GM21529 (cell line): Measurements from ENCODE around the gene S1PR3.

Experiments used
- ATAC-seq: cut with Tn5 transposase; IDR thresholded peaks from one replicate; pipeline ENCODE4 v1.9.1; 2021; ENCODE audit not compliant: unreplicated experiment

The S1PR3 gene

DNA sequence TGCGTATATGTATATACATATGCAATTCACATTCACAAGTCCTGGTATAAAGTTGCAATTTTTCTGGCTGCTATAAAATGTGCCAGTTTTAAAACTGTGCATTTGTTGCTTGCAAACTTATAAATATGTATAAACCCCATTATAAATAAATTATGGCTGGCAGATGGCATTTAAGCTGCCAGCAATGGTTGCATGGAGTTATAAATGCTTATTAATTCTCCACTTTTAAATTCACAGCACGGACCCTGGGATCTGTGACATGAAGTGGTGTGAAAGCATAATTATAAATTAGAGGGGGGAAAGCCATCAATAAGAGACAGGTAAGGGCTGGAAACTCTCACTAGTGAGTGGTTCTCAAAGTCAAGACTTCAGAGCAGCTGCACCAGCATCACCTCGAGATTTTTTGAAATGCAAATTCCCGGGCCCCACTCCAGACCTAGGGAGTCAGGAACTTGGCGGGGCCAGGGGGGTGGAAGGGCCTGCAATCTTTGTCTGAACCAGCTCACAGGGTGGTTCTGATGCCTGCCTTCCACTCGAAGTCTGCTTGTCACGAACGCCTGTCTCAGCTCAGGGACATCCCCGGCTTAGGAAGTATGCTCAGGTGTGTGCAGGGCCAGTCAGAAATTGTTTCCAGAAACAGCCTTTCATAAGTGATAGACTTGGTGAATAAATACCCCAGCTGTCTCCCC, 16.9 kb downstream of the S1PR3 start:
- no peak for ATAC-seq

DNA sequence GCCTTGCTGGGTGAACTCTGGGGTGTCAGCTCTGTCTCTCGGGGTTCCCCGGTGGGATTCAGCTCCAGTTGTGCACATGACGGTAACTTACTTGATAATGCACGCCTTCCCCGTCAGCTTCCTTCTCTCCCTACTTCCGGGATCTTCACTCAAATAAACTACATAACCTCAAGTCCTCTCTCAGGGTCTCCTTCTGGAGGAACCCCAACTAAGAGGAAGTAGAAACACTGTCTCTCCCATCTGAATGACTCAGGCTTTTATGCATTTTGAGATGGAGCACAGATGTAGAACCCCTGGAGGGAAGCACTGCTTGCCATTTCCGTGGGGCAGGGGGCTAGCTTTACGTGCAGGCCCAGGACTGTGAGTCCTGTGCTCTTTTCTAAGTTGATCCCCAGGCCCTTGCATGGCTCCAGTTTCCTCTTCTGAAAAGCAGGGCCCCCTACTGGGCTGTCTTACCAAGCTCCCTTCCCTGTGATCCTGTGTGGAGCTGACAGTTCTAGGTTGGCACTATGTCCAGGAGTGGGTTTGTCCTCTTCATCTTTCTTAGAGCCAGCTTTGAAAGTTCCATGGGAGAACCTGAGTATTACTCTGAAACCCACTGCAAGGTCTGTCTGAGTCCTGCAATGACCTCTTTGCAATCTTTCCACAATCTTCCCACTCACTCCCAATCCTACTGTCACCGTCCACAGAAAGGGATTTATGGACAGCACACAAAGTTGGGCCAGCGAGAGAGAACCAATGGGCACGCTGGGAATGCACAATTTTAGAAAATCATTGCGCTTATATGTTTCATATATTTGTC, 17.7 kb downstream of the S1PR3 start:
- no peak for ATAC-seq

DNA sequence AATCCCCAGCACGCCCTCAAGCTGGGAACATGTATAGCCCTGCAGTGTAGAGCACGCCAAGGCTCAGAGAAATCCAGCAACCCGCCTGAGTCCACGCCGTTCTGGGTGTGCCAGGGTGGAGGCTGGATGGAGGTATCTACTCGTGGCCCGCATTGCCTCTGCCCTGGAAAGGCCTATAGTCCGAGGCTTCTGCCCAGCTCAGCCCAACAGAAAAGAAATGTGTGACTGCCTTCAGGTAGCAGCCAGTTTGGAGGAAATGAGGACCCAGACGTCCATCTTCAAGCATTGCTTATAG, 18.2 kb downstream of the S1PR3 start:
- no peak for ATAC-seq

DNA sequence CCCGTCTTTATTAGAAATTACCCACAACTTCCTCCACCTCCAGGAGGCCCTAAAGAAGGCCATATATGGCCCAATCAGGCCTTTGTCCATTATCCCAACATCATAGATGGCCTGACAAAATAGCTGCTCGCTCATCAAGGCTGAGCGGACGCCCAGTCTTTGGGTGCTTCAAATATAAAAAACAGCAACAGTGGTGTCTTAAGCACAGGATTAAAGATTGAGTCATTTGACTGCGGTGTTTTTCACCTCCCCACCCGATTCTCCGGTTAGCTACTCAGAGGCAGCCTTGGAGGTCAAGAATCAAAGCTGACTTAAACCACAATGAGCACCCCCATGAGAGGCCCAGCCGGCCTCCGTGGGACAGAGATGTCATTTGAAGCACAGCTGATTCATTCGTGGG, 18.8 kb downstream of the S1PR3 start:
- ATAC-seq = no peak

DNA sequence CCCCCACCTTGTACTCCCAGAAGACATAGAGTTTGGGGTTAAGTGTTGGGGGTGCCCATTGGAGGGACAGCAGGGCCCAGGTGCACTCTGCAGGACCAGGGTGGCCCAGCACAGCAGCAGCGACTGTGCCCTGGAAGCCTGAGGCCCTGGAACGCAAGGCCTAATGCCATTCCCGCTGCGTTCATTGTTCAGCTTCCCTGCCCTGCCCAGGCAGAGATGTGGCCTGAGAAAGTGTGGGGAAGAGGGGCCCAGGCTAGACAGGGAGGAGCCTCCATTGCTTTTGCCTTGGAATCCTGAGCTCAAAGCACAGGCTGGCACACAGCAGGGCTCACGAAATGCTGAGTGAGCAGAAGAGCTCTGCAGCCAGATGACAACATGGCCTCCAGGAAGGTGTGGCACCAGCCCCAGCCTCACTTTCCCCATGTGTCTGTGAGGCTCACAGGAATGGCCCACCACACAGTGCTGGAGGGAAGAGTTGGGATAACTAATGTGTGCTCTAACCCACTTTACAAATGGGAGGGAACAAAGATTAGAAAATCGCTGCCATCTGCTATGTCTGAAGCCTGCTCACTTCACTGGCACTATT, 19.4 kb downstream of the S1PR3 start:
- no peak for ATAC-seq

DNA sequence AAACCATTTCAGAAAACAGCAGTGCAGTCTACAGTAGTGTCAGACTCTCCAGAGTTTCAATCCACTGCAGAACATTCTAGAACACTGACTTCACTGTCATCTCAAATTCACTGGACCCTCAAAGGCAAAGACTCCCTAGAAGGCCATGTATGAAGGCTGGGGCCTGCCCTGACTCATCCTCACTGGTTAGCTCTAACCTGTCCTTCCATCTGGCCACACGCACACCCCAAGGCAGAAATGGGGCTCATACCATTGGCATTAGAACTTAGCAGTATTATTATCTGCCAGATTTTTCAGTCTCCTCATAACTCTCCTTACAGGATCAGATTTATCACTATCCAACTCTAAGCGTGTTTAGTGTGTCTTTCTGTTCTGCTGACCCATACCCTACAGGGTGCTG, 20.4 kb downstream of the S1PR3 start:
- ATAC-seq = no peak

DNA sequence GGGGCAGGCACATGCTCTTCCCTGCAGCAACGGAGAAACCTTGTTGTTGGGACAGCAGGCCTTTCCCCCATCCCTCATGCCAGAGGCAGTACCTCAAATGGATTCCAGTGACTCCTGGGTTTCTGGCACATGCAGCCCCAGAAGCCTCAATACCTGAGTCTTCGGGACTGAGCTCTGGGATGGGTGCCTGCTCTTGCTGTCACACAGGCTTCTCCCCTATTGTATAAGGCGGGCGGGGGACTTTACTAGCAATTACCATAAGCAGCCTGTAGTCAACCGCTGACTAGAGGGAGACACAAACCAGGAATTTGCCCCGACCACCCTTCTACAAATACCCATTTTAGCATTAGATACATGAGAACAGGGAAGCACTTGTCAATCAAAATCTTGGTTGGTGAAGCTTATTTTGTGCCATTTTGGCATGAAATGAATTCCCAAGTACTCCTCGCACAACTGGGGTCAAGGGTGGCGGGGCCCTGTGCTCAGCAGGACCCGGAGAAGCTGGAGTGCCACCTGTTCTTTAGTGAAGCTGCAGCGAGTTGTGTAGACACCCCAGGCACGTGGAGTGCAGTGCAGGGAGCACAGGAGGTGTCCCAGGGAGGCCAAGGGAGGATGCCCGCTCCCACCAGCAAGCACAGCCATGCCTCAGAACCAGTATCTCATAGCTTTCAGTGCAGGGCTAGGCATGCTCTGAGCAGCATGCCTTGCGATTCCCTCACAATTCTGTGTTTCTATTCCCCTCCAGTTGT, 21.2 kb downstream of the S1PR3 start:
- no peak for ATAC-seq

DNA sequence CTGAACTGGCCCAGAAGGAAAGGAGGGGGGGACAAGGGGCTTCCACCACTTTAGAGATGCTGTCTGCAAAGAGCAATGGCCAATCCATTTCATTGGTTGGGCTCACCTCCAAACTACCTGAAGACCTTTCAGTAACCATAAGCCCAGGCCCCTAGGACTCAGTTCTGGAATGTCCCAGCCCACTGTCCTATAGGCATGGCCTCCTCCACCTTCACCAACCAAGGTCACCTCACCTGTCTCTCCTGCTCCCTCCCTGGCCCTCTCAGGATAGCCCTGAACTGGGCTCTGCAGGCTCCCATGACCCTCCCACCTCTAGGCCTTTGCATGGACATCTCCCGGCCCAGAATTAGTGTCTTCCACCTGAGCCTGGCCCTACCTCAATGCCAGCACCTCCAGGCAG, 22.4 kb downstream of the S1PR3 start:
- ATAC-seq = no peak

DNA sequence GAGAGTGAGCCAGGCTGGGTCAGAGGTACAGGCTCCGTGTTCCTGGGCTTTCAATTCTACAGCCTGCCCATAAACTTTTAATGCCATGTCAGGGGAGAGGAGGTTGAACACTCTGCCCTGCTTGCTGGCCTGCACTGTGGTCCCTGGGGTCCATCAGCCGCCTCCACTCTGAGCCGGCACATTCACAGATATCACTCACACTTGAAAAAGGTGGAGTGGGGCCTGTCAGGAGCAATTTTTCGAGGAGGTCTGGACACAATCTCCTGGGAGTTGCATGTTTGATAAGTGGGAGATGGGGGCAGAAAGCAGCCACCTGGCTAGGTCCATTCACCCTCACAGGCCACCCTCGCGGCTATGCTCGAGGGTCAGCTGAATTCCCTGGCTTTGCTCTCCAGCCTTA, 22.9 kb downstream of the S1PR3 start:
- no peak for ATAC-seq

DNA sequence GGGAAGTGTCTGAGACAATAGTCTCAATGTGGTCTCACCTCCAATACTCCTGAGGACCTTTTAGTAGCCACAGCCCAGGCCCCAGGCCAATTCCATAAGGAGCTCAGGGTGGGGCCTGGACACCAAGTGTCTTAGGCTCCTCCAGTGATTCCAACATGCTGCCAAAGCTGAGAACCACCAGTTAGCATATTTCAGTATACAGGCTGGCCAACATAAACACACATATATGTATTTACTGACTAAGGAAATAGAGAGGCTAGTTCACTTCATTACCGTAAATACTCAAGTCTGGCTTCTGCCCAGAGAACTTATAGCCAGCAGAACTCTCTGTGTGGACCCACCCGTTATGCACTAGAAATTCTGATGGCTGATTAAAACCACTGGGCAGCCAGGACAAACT, 24.1 kb downstream of the S1PR3 start:
- no peak for ATAC-seq

DNA sequence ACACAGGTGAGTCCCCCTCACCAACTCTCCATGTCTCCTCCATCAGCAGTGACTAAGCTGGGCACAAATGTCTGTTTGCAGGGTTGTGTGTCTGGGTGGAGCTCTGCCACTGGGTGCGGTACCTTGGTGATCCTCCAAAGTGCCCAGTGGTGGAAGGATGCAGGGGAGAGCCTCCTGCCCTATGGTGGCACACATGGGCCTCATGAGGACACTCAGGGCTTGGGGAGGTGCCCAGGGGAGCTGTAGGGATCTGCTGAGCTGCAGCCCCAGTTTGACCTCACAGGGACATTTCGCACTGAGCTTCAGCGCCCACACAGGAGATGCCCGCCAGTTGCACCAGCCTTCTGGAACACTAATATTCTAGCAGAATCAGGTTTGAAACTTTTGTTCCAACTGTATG, 29.5 kb downstream of the S1PR3 start:
- ATAC-seq = no peak

DNA sequence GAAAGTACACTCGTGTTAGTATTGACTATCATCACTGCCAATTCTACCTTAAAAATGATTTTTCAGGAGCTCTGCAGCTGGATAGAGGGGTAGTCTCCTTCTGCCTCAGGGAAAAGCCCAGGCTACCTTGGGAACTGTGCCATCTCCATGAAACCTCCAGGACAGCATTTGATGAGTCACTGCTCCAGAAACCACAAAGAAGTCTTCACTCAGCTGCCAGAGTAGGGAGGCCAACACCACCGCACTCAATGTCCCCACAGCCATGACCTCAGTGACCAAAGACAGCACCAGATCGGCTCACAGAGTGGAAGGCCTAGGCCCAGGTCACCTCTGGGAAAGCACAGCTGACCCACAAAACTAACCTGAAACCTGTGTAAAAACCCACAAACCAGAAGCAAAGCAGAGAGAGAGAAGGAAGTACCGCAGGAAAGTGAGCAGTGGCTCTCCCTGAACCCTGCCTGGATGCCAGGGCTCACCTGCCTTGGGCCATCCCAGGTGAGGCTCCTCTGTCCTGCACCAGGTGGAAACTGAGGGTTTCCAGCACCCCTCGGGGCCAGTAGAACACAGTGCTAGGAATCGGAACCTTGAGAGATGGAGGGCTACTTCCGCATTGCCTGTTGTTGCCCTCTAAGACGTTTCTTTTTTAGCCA, 30.0 kb downstream of the S1PR3 start:
- no peak for ATAC-seq

DNA sequence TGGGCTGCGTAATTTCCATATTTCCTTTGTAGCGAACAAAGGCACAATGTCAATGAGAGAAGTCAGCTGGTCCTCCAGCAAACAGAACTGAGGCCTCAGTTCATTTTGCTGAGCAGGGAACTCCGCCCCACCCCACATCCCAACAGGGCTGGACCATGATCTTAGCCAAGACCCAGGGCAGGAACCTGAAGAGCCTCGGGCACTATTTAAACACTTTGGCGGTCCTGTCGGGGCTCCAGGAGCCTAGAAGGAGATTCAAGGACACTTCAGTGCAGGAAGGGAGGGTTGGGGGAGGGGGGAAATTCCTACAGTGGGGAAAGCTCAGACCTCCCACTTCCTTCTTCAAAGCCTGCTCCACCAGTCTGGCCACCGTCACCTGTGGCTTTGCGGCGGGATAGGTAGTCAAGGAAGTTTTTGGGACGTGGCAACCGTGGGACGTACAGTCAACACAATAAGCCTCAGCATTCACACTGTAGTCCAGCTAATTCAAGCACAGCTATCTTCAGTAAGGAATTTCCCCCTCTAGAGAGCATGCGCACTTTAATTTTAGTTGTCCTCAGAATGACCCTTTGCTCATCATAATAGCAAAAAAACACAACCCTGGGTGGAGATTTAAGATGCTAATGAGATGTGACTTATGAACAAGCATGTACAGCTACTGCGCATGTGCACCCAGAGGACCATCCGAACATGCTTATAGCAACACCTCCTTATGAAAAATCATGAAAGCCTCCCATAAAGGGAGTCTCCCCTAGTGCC, 30.9 kb downstream of the S1PR3 start:
- no peak for ATAC-seq

DNA sequence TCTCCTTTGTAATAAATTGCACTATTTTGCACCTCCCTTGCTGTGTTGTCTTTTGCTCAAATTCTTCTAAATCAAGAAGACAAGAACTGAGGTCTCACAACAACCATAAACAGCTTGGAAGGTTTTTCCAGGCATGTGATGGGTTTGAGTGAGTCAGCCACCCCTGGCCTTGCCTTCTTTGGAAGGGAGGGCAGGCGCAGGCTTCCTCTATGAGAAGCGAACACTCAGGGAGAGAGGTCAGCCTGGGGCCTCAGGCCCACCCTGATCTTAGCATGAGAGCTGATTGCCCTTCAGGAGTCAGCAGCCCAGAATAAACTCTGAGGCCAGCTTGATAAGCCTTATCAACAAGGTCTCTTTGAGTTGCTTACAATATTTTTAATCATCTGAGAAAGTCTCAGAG, 31.6 kb downstream of the S1PR3 start:
- no peak for ATAC-seq

DNA sequence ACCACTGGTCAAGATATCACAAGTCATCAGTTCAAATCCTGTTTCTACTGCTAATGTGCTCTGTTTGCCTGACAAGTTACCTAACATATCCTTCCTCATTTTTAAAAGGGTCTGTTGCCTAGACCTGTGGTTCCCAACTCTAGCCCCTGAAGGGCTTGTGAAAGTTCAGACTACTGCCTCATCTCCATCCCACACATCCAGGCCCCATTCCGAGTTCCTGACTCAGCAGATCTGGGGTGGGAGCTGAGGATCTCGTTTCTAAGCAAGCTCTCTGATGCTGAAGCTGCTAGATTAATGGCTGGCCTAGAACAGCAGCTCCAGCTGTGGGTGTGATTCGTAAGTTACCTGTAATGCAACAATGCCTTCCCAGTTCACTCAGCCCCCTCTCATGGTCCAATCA, 32.5 kb downstream of the S1PR3 start:
- ATAC-seq = no peak

DNA sequence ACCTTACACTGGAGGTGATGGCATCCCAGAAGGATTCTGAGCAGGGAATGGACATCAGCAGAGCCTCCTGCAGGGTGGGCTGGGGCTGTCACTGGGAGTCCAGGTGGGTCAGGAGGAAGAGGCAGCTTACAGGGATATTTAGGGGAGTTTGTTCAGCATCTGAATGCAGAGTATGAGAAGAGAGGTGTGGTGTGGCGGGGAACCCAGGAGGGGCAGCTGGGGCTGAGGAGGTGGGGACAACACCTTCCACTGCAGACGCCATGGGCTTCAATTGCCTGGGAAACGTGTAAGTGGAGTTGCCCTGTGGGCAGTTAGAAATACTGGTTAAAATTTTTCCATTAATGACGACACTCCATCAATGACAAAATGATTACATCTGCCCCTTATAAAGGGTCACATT, 33.5 kb downstream of the S1PR3 start:
- no peak for ATAC-seq

DNA sequence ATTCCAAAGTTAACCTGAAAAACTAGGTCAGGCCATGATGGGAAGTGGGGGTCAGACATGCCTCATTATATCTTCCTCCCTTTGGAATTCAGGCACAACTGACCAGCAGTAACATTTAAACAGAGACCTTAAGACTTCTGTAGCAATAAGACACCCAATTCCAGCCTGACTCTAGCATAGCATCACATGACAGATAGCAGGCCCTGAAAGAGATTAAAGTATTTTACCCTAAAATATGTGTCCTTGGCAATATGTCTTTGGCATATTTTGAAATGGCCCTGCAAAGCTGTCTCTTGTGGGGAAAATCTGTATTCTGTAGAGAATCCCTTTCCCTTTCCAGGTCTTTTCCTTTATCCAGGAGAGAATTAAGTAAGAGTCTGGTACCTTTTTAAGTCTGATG, 34.3 kb downstream of the S1PR3 start:
- no peak for ATAC-seq

DNA sequence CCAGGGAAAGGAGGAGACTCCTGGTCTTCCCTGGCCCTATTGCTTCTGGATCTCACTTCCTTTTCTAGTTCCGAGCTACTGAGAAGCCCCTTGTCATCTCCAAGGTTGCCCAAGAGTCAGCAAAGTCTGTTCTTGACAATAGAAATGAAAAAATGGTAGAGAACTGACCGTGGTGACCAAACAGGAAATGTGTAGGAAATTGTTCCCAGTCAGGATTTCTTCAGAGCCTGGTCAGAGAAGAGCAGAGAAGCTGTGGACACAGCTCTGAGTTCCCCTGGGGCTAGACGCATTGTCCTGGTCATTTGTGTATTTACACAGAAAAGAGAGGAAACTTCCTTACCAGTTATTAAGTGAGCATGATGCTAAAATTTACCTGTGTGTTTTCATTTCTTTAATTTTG, 35.6 kb downstream of the S1PR3 start:
- ATAC-seq = no peak

DNA sequence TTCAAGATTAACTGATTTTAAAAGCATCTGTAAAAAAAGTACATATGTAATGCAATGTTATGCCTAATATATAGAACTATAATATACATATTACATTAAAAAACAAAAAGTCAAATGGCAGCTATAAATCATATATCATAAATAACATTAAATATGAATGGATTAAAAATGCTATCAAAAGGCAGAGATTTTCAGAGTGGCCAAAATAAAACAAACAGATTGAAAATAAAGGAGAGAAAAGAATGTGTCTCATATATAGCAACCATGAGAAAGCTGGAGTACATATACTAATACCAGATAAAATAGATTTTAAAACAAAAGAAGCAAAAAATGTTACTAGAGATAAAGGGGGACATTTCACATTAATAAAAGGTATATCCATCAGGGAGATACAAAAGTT, 38.5 kb downstream of the S1PR3 start:
- no peak for ATAC-seq

DNA sequence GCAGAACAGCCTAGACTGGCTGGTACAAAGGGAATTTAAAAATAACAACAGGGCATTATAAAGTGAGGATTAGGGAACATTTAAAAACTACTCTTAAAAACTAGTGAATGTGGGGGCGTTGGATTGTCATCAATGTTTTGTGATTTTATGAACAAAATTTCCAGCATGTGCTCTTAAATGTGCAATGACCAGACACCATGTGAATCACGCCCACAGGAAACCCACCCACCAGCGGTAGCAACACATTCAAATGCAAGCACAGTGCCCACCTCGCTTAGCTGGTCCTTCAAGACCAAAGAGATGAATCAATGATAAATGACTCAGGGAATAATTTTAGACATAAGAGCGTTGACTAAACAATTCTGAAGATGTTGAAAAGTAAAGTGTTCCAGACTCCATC, 40.9 kb downstream of the S1PR3 start:
- ATAC-seq = no peak

DNA sequence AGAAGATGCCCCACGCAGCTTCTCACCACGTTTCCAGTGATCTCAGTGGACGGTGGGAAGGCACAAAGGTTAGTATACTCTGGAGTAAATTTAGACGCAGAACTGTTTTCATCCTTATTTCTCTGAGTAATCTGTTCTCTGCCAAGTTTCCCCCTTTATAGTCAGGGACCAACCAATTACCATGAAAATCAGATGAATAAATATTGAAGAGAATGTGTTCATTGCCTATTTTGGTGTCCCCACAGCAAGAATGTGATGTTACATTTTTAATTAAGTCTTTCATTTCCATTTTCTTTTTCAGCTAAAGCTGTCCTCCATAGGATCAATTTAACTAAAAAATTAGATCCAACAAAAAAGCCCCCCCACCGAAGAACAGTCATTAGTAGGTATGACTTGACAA, 41.4 kb downstream of the S1PR3 start:
- ATAC-seq = no peak
